ENCODE data around the gene RPLP2.
A peak's percentile ranks its signal among the peaks of the same experiment; 100 is the strongest.

Gene RPLP2

GRCh38 chr11:792873-793272 lies 16.9 kb upstream of the RPLP2 start:
- intact Hi-C loops (cut with micrococcal nuclease), result no loop called here
- H3K4me3 Mint-ChIP-seq, result no peak overlapping the region
- no peaks in the 10 kb centered on the region for H3K9me3 Mint-ChIP-seq
- peaks cover 28% of the 10 kb centered on the region for H3K27me3 Mint-ChIP-seq
- H3K27ac Mint-ChIP-seq, result no peak overlapping the region
- peaks cover 33% of the 10 kb centered on the region for H3K4me1 Mint-ChIP-seq (ENCODE audit: low read depth)
- H3K36me3 Mint-ChIP-seq (ENCODE audit: low read depth), result peaks cover 45% of the 10 kb centered on the region

DNA sequence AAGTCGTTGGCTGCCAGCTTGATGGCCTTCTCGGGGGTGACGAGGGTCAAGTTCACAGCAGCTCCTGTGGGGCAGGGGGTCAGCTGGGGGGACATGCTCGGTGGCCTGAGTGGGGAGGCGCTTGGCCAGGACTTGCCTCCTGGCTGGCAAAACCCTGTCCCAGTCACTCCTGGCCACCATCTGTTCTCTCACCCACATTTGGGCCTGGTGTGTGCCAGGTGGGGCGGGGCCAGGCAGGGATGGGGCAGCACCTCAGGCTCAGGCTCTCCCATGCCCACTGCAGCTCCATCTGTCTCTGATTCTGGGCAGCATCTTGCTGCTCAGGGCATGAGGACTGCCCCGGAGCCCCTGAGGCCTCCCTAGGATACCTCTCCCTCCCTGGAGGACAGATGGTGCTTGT lies 16.2 kb upstream of the RPLP2 start:
- Mint-ChIP-seq H3K4me3 (no peak overlapping the region), H3K4me1 (ENCODE audit: low read depth) (peaks cover 33% of the 10 kb centered on the region), H3K27ac (no peak overlapping the region), H3K36me3 (ENCODE audit: low read depth) (peaks cover 45% of the 10 kb centered on the region), H3K9me3 (no peaks in the 10 kb centered on the region), H3K27me3 (peaks cover 21% of the 10 kb centered on the region)
- intact Hi-C loops (cut with micrococcal nuclease), result no loop called here

GRCh38 chr11:794013-794765 lies 15.6 kb upstream of the RPLP2 start:
- peaks cover 49% of the 10 kb centered on the region for H3K36me3 Mint-ChIP-seq (ENCODE audit: low read depth)
- peaks cover 33% of the 10 kb centered on the region for H3K4me1 Mint-ChIP-seq (ENCODE audit: low read depth)
- H3K27me3 Mint-ChIP-seq, result peaks cover 14% of the 10 kb centered on the region
- H3K9me3 Mint-ChIP-seq, result no peaks in the 10 kb centered on the region
- no peak overlapping the region for H3K27ac Mint-ChIP-seq
- intact Hi-C loops (cut with micrococcal nuclease), result no loop called here
- no peak overlapping the region for H3K4me3 Mint-ChIP-seq

GRCh38 chr11:794766-795633 lies 14.8 kb upstream of the RPLP2 start:
- peaks cover 57% of the 10 kb centered on the region for H3K36me3 Mint-ChIP-seq (ENCODE audit: low read depth)
- no peaks in the 10 kb centered on the region for H3K9me3 Mint-ChIP-seq
- peaks cover 33% of the 10 kb centered on the region for H3K4me1 Mint-ChIP-seq (ENCODE audit: low read depth)
- H3K27me3 Mint-ChIP-seq, result peaks cover 7% of the 10 kb centered on the region
- intact Hi-C loops (cut with micrococcal nuclease), result no loop called here
- no peak overlapping the region for H3K4me3 Mint-ChIP-seq
- peak overlapping the region; percentile 79 for H3K27ac Mint-ChIP-seq

DNA sequence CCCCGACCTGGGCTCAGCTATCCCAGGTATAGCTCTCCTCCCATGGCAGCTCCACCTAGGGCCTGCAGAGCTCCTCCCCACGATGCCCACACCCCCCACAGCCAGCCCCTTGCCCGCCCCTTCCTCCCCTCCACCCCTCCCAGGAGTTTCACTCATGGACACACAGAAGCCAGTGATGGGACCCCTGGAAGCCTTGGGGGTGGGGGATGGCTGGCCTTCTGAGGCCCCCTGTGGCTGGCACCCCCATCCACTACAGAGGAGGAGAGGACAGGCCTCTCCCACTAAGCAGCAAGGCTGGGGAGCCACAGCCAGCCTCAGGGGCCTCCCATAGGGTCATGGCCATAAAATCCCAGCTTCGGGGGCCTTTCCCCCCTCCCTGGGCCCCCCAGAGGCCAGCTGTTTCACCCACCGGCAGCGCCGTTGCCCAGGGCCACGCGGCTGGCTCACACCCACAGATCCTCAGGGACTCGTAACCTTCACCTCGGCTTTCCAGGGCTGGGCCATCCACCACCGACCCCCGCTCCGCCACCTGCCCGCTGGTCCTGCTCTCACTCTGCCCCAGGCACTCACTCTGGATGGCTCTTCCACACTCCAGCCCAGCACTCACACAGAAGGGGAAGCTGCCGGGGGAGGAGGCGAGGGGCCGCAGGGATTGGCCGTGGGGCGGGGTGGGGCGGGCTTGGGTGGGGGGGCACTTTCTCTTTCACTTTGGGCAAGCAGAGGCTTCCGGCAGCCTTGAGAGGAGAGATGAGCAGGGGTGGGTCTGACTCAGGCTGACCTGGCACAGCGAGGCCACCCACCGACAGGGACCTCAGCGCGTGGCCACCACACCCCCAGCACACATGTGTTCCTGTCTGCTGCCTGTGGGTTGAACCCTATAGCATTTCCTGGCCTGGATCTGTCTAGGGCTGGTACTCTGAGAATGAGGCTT lies 13.9 kb upstream of the RPLP2 start:
- intact Hi-C loops (cut with micrococcal nuclease), result no loop called here
- Mint-ChIP-seq H3K4me1 (ENCODE audit: low read depth) (peaks cover 33% of the 10 kb centered on the region), H3K27ac (peak overlapping the region; percentile 79), H3K36me3 (ENCODE audit: low read depth) (peaks cover 61% of the 10 kb centered on the region), H3K9me3 (no peaks in the 10 kb centered on the region), H3K27me3 (no peaks in the 10 kb centered on the region), H3K4me3 (peak overlapping the region; percentile 84)

DNA sequence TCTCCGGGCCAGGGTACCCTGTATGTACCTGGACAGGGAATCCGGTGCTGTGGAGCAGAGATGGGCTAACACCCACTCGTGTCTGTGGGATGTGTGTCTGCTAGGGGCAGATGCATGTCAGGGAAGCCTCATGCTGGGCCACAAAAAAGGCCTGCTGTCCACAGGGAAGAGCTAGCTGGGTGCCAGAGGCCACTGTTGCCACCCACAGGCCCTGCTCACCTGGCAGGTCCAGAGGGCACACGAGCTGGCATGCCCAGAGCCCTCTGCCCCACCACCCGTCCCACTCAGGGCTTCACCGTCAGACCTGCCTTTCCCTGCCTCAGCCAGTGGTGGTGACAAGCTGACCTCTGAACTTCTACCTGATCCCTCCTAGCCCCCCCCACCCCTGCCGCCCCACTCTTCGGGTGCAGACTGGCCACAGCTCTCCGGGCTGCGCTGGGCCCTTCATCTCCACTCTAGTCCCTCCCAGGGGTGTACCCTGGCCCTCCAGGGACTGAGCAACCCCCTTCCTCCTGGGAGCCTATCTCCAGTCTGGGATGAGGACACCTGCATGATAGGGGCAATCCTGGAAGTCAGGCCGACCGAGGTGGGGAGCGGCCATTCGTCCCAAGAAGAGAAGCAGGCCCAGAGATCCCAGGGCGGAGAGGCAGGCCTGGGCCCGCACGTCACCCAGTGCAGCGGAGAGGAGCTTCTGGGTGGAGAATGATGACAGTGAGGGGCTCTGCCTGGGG lies 13.0 kb upstream of the RPLP2 start:
- no peaks in the 10 kb centered on the region for H3K9me3 Mint-ChIP-seq
- H3K27me3 Mint-ChIP-seq, result no peaks in the 10 kb centered on the region
- intact Hi-C loops (cut with micrococcal nuclease), result no loop called here
- peak overlapping the region; percentile 79 for H3K27ac Mint-ChIP-seq
- H3K4me1 Mint-ChIP-seq (ENCODE audit: low read depth), result peaks cover 33% of the 10 kb centered on the region
- peaks cover 61% of the 10 kb centered on the region for H3K36me3 Mint-ChIP-seq (ENCODE audit: low read depth)
- peak overlapping the region; percentile 84 for H3K4me3 Mint-ChIP-seq

GRCh38 chr11:797296-798092 lies 12.3 kb upstream of the RPLP2 start:
- intact Hi-C loops (cut with micrococcal nuclease), result no loop called here
- Mint-ChIP-seq H3K4me3 (peak overlapping the region; percentile 84), H3K4me1 (ENCODE audit: low read depth) (peaks cover 33% of the 10 kb centered on the region), H3K27ac (peak overlapping the region; percentile 79), H3K27me3 (no peaks in the 10 kb centered on the region), H3K36me3 (ENCODE audit: low read depth) (peaks cover 61% of the 10 kb centered on the region), H3K9me3 (no peaks in the 10 kb centered on the region)

DNA sequence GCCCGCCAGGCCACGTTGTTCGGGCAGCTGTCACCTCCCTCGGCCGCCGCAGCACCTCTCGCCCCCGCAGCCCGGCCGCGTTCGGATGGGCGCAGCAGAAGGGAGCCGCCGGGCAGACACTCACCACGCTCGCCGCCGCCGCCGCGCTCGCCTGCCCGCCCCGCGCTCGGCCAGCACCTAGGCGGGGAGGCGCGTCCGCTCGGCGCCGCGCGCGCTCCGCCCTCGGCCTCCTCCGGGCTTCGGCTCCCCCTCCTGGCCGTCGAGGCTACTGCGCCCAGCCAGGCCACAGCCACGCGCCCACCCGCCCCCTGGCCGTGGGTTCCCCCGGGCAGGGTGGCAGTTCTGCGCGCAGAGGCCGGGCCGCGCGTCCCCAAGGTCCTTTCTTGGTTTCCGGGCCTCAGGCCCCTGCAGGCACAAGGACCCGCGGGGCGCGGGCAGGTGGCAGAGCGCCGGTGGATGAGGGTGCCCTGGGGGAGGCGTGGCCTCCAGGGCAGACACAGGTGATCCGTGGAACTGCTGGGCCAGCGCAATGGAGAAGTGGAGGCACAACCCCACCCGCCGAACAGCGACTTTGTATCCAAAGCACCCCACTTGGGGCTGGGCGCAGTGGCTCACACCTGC lies 11.6 kb upstream of the RPLP2 start, which contains the start of gene SLC25A22:
SLC25A22 (minus strand) TSS at position 189 of the 621 bp plus-strand sequence. CDS start 3,275 bp downstream, outside the sequence.
- Mint-ChIP-seq H3K4me3 (peak within 1 kb of the TSS; percentile 84), H3K27ac (peak within 1 kb of the TSS; percentile 79), H3K27me3 (no peaks in the 10 kb centered on the region), H3K36me3 (ENCODE audit: low read depth) (peaks cover 61% of the 10 kb centered on the region), H3K9me3 (no peaks in the 10 kb centered on the region), H3K4me1 (ENCODE audit: low read depth) (peaks cover 33% of the 10 kb centered on the region)
- intact Hi-C loops (cut with micrococcal nuclease), result no loop called here

DNA sequence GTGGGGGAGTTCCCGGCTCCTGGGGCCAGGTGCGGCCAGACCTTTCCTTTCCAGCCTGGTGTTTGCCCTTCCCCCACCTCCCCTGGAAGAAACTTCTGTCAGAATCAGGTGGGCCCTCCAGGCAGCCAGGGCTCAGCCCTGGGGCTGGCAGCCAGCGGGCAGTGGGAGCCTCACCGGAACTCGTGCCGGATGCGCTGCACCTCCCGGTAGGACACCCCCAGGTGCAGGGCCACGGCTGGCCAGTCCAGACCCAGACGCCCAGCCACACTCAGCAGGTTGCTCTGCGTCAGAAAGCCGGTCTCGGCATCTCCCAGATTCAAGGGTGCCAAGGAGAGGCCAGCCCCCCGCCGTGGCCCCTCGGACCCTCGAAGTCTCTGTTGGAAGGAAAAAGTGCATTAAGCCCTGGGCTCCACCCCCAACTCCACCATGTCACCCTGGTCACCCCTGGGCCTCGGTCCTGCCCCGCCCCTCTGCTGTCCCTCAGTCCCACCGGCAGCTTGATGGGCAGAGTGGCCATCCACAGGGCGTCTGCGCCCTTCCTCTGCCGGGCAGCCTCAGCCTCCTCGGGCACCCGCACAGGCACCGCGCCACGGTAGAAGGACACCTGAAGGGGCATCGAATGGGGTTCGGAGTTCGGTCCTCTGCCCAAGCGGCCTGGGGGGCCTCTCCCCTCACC lies 10.0 kb upstream of the RPLP2 start:
- peaks cover 52% of the 10 kb centered on the region for H3K36me3 Mint-ChIP-seq (ENCODE audit: low read depth)

GRCh38 chr11:800473-800872 lies 9.3 kb upstream of the RPLP2 start:
- intact Hi-C loops (cut with micrococcal nuclease), result no loop called here
- Mint-ChIP-seq H3K4me1 (ENCODE audit: low read depth) (peaks cover 35% of the 10 kb centered on the region), H3K36me3 (ENCODE audit: low read depth) (peaks cover 52% of the 10 kb centered on the region), H3K4me3 (no peak overlapping the region), H3K9me3 (no peaks in the 10 kb centered on the region), H3K27ac (no peak overlapping the region), H3K27me3 (peaks cover 2% of the 10 kb centered on the region)

More for the DNA sequence above, 10.0 kb upstream of the RPLP2 start:
- Mint-ChIP-seq H3K4me3 (no peak overlapping the region), H3K4me1 (ENCODE audit: low read depth) (peaks cover 41% of the 10 kb centered on the region), H3K27me3 (peaks cover 2% of the 10 kb centered on the region), H3K27ac (no peak overlapping the region), H3K9me3 (no peaks in the 10 kb centered on the region)
- intact Hi-C loops (cut with micrococcal nuclease), result no loop called here

- intact Hi-C loops (cut with micrococcal nuclease), result no loop called here
- Mint-ChIP-seq H3K27me3 (peaks cover 2% of the 10 kb centered on the region), H3K9me3 (no peaks in the 10 kb centered on the region), H3K36me3 (ENCODE audit: low read depth) (peaks cover 52% of the 10 kb centered on the region), H3K4me1 (ENCODE audit: low read depth) (peaks cover 28% of the 10 kb centered on the region), H3K4me3 (no peak overlapping the region), H3K27ac (no peak overlapping the region)
These were observed 8.5 kb upstream of the RPLP2 start for GRCh38 chr11:801097-801780.

All from dendritic cell treated with granulocyte-macrophage colony-stimulating factor and Interleukin-4, amounts not matched to agents 40 ng/mL and 50 ng/mL, for 4 days (primary cell).